GM12878 (cell line): ENCODE data around the gene PGK1. TPM values are rescaled to one million over a fixed set of nuclear protein-coding genes. Genes with fewer than 3 reads are reported as not detected.

Experiments
- ATF2 ChIP-seq: IDR thresholded peaks from 2 replicates; pipeline ENCODE4 v1.6.1; 2012; ENCODE audit warnings: low read length, inconsistent platforms
- BACH1 ChIP-seq: fragments of 450-650 bp; IDR thresholded peaks from 2 replicates; pipeline ENCODE4 v1.6.1; 2017; ENCODE audit warnings: mild to moderate bottlenecking, borderline replicate concordance
- CREB1 ChIP-seq: IDR thresholded peaks from 2 replicates; pipeline ENCODE4 v1.6.1; 2012; ENCODE audit warnings: low read depth, mild to moderate bottlenecking, inconsistent platforms
- DPF2 ChIP-seq: fragments of 450-650 bp; IDR thresholded peaks from 2 replicates; pipeline ENCODE4 v1.6.1; 2017; ENCODE audit warnings: mild to moderate bottlenecking
- JUND ChIP-seq: IDR thresholded peaks from 2 replicates; pipeline ENCODE4 v1.6.1; 2012; ENCODE audit warnings: low read depth, mild to moderate bottlenecking, low read length, improper control_type of control experiment, moderate library complexity
- MEF2A ChIP-seq: IDR thresholded peaks from 2 replicates; pipeline ENCODE4 v1.6.1; 2011; ENCODE audit warnings: low read depth, mild to moderate bottlenecking, low read length, moderate library complexity; ENCODE audit not compliant: insufficient read depth
- MTA3 ChIP-seq: IDR thresholded peaks from 2 replicates; pipeline ENCODE4 v1.6.1; 2012; ENCODE audit warnings: low read length, inconsistent platforms, borderline replicate concordance
- MYC ChIP-seq: IDR thresholded peaks from 2 replicates; pipeline ENCODE4 v1.6.1; 2011; ENCODE audit warnings: mild to moderate bottlenecking, low read length, moderate library complexity, inconsistent platforms; ENCODE audit not compliant: insufficient read depth, insufficient replicate concordance, insufficient read length, severe bottlenecking
- NRF1 ChIP-seq: conservative IDR thresholded peaks from 2 replicates; pipeline ENCODE4 v1.6.1; 2011; ENCODE audit warnings: mild to moderate bottlenecking, low read depth, low read length, improper control_type of control experiment
- POLR2AphosphoS5 ChIP-seq: IDR thresholded peaks from 2 replicates; pipeline ENCODE4 v1.6.1; 2011; ENCODE audit warnings: mild to moderate bottlenecking, low read length, inconsistent platforms
- SIN3A ChIP-seq: IDR thresholded peaks from 2 replicates; pipeline ENCODE4 v1.6.1; 2012; ENCODE audit warnings: low read depth, low read length, improper control_type of control experiment
- TCF12 ChIP-seq: IDR thresholded peaks from 2 replicates; pipeline ENCODE4 v1.6.1; 2011; ENCODE audit warnings: low read depth, mild to moderate bottlenecking, low read length
- TCF7 ChIP-seq: IDR thresholded peaks from 2 replicates; pipeline ENCODE4 v1.6.1; 2014; ENCODE audit warnings: antibody characterized with exemption, borderline replicate concordance
- polyA plus RNA-seq, 11 experiments: library from polyadenylated mRNA; depleted of rRNA in 4 of 11; unstranded in 6 of 11; stranded (reverse) in 5 of 11; fragments of >200 nt; fragmentation: Nextera tagmentation in 4 of 11; fragmentation: Illumina TruSeq in 1 of 11; extraction: Ambion mirVana in 4 of 11; extraction: Trizol in 1 of 11; gene quantifications; 1 replicate in 1 of 11; 2 replicates in 10 of 11; pipeline versions ENCODE4 v1.2.1 to v1.2.3, GENCODE V29; 2011 to 2016; ENCODE audit warnings: inconsistent platforms in 2 of 11, missing spikeins in 2 of 11, low read depth in 1 of 11
- total RNA-seq, 4 experiments: library from RNA; depleted of rRNA in 3 of 4; stranded (reverse); fragments of >200 nt in 3 of 4; fragmentation: Illumina TruSeq in 1 of 4; extraction: Trizol in 1 of 4; gene quantifications; 2 replicates each; pipeline versions ENCODE4 v1.2.1 to v1.2.3, GENCODE V29; 2013 to 2021

The PGK1 gene
- total and polyA plus RNA-seq, 10 of the 15 experiments (the other 5 are each of a cell fraction or from before 2014, with no cell fraction given): 370 to 1,825 (median 629) TPM

GRCh38 chrX:78139160-78140123 lies 35.4 kb downstream of the PGK1 start, which contains the start of gene TAF9B (continued):
- TF ChIP-seq MYC: no peak
- peak; percentile 60; the same call in 1 of the 2 replicates for TF ChIP-seq POLR2AphosphoS5
- TF ChIP-seq TCF7: no peak
- TF ChIP-seq JUND: no peak
- TF ChIP-seq DPF2: 0 out of 2 replicates have a peak, but pooled peaks have one; percentile 20
- TF ChIP-seq CREB1: no peak
- TF ChIP-seq NRF1: no peak
- TF ChIP-seq MEF2A: no peak
- peak; percentile 79 for TF ChIP-seq BACH1
- TF ChIP-seq TCF12: no peak
- TF ChIP-seq ATF2: no peak
- no peak for TF ChIP-seq SIN3A
- no peak for TF ChIP-seq MTA3
- TF ChIP-seq, all 136 proteins: peak for 20
